Measurements from ENCODE around the gene MEX3A. TPM values are rescaled to one million over a fixed set of nuclear protein-coding genes. Genes with fewer than 3 reads are reported as not detected.

Gene MEX3A
- total and polyA plus RNA-seq, 10 of the 15 experiments (the other 5 are each of a cell fraction or from before 2014, with no cell fraction given), result 0.11 to 5.1 (median 1.7) TPM

GRCh38 chr1:156096640-156097391 is 14.6 kb upstream of the MEX3A start (continued):
- peak; percentile 96 for TF ChIP-seq DPF2 (IDR thresholded peaks at IDR 0.05)
- TF ChIP-seq NR2F1 (conservative IDR thresholded peaks at IDR 0.05), result peak; percentile 90
- no peak for TF ChIP-seq CREB1 (IDR thresholded peaks at IDR 0.05; ENCODE audit: low read depth)
- no peak for TF ChIP-seq STAT1 (conservative IDR thresholded peaks at IDR 0.05)
- TF ChIP-seq IRF4 (IDR thresholded peaks at IDR 0.05; ENCODE audit: low read depth, low read length), result peak; percentile 91
- TF ChIP-seq CHD1 (IDR thresholded peaks at IDR 0.05; ENCODE audit: low read depth, low read length), result peak; percentile 22; the same call in 1 of the 2 replicates
- no peak for TF ChIP-seq SREBF2 (IDR thresholded peaks at IDR 0.05; ENCODE audit: low read length)
- TF ChIP-seq YY1 (IDR thresholded peaks at IDR 0.05; ENCODE audit: low read depth, low read length), result peak; percentile 82
- TF ChIP-seq NBN (IDR thresholded peaks at IDR 0.05), result peak; percentile 97
- 0 out of 2 replicates have a peak, but pooled peaks have one; percentile 2 for TF ChIP-seq NRF1 (conservative IDR thresholded peaks at IDR 0.05; ENCODE audit: low read depth, low read length)
- TF ChIP-seq TARDBP (IDR thresholded peaks at IDR 0.05; ENCODE audit: borderline replicate concordance), result peak; percentile 39; the same call in 1 of the 2 replicates
- TF ChIP-seq SMAD1 (IDR thresholded peaks at IDR 0.05; ENCODE audit: low read depth, partially characterized antibody), result peak; percentile 62
- no peak for TF ChIP-seq SUZ12 (IDR thresholded peaks at IDR 0.05; ENCODE audit: unreplicated experiment)
- TF ChIP-seq, protein P1, sequence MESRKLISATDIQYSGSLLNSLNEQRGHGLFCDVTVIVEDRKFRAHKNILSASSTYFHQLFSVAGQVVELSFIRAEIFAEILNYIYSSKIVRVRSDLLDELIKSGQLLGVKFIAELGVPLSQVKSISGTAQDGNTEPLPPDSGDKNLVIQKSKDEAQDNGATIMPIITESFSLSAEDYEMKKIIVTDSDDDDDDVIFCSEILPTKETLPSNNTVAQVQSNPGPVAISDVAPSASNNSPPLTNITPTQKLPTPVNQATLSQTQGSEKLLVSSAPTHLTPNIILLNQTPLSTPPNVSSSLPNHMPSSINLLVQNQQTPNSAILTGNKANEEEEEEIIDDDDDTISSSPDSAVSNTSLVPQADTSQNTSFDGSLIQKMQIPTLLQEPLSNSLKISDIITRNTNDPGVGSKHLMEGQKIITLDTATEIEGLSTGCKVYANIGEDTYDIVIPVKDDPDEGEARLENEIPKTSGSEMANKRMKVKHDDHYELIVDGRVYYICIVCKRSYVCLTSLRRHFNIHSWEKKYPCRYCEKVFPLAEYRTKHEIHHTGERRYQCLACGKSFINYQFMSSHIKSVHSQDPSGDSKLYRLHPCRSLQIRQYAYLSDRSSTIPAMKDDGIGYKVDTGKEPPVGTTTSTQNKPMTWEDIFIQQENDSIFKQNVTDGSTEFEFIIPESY (IDR thresholded peaks at IDR 0.05), result no peak
- peak; percentile 90; the same call in 1 of the 2 replicates for TF ChIP-seq ZBED1 (IDR thresholded peaks at IDR 0.05; ENCODE audit: borderline replicate concordance)
- TF ChIP-seq ESRRA (IDR thresholded peaks at IDR 0.05; ENCODE audit: low read length), result no peak
- no peak for TF ChIP-seq NR2C2 (IDR thresholded peaks at IDR 0.05; ENCODE audit: borderline replicate concordance, control insufficient read depth, insufficient read length, low read depth)
- TF ChIP-seq PAX8 (IDR thresholded peaks at IDR 0.05), result no peak
- TF ChIP-seq, protein P2, sequence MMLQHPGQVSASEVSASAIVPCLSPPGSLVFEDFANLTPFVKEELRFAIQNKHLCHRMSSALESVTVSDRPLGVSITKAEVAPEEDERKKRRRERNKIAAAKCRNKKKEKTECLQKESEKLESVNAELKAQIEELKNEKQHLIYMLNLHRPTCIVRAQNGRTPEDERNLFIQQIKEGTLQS (IDR thresholded peaks at IDR 0.05; ENCODE audit: borderline replicate concordance, extremely low read depth, low read depth, low read length), result no peak
- TF ChIP-seq BCLAF1 (IDR thresholded peaks at IDR 0.05), result no peak
- TF ChIP-seq YBX1 (IDR thresholded peaks at IDR 0.05), result no peak
- no peak for TF ChIP-seq SIX5 (IDR thresholded peaks at IDR 0.05; ENCODE audit: low read depth, low read length, severe bottlenecking)
- peak in 1 of 2 experiments; percentile 90; a peak in 2 of 4 replicates for TF ChIP-seq ETV6 (conservative IDR thresholded peaks at IDR 0.05 in 1 of 2, IDR thresholded peaks at IDR 0.05 in 1 of 2; ENCODE audit: borderline replicate concordance in 1 of 2, low read depth in 1 of 2)
- TF ChIP-seq IRF3 (IDR thresholded peaks at IDR 0.05), result no peak
- no peak for TF ChIP-seq KAT2A (conservative IDR thresholded peaks at IDR 0.05; ENCODE audit: control insufficient read depth, low read depth, low read length)
- 0 out of 2 replicates have a peak, but pooled peaks have one; percentile 6 for TF ChIP-seq SIN3A (IDR thresholded peaks at IDR 0.05; ENCODE audit: low read depth, low read length)

All from GM12878 (cell line).